Ramos (cell line): ENCODE data around the gene DCHS2.

Source experiments
- in situ Hi-C: fragments of 300-500 bp; cut with MboI; formaldehyde crosslinking; loops from one replicate; pipeline ENCODE4 v1.14.3; 2022; ENCODE audit warnings: low sequenced_read_pairs; ENCODE audit not compliant: unreplicated experiment

Gene DCHS2

GRCh38 chr4:154456889-154457288, 34.7 kb downstream of the DCHS2 start:
- in situ Hi-C loops, result no loop called here

GRCh38 chr4:154456240-154456639, 35.4 kb downstream of the DCHS2 start:
- in situ Hi-C loops, result no loop called here

DNA sequence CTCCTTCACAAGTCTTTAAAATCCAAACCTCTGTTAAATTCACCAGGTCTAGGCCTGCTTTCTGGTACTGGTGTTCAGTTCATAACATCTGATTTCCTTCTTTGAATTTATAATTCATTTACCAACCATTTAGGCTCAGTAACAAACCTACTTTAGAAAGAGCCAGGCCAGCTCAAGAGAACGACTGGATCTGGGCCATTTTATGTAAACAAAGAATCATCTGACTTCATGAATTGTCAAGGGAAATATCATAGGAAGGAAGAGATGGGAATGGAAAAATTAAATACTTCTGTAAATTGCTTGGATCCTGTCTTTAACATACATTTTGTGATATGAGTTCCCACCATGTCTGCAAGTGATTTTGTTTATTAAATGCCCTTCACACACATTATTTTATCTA, 36.5 kb downstream of the DCHS2 start:
- in situ Hi-C loops, result no loop called here

DNA sequence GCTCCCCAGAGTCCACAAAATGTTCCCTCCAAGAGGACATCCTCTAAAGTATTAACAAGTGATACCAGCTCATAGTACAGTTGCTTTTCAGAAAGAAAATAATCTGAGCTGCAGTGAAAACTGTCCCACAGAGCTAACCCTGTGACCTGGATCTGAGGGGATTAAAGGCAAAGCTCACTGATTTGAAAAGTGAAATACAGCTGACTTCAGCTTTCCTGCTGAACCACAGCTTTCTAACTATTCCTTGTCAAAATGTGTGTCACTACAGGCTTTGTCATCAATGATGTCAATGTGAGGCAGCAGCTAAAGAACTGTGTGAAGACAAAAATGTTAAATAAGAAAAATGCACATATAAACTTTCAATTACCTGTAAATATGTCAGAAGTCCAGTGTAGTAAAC, 36.9 kb downstream of the DCHS2 start:
- in situ Hi-C loops, result no loop called here

- in situ Hi-C loops, result no loop called here
Measured at GRCh38 chr4:154452798-154453346, 38.7 kb downstream of the DCHS2 start.

DNA sequence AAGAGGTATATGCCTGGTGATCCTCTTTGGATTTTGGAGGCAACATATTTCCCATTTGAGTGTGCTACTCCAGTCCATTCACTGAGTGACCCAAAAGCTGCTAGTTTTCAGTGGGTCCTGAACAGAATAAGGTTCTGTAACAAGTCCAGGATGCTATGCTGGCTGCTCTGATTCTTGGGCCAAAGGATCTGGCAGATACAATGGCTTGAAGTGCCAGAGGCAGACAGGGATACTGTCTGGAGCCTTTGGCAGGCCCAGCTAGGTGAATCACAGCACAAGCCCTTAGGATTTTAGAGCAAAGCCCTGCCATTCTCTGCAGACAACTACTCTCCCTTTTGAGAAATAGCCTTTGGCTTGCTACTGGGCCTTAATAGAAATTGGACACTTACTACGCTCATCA, 40.6 kb downstream of the DCHS2 start:
- in situ Hi-C loops, result no loop called here

DNA sequence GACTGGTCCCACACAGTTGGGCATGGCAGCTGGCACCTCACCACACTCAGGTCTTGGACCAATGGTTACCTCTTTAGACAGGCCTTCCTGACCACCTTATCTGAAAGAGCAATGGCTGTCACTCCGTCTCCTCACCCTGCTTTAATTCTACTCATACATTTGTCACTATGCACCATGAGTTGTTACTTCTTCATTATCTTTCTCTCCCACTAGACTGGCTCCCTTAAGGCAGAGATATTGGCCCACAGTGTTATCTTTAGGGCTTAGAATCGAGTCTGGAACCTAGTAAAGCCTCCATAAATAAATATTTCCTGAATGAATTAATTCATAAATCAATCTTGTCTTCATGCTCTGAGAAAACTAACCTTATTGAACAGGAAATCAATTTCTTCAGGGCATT, 46.6 kb downstream of the DCHS2 start:
- in situ Hi-C loops, result no loop called here

DNA sequence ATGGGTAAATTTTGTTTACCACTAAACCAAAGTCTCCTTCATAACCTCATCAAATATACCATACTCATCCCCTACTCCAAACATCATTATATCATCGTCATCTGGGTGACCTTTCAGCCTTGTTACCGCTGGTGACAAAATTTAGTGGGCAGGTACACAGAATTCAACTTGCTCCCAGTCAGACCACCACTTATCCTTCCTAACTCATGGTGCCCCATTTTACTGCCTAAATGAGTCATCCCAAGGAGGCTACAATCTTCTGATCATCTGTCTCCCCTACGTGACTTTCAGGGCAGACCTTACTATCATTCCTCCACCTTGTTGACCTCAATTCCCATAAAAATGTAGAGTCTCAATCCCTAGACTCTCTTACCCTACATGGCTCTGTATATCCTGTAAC, 49.6 kb downstream of the DCHS2 start:
- in situ Hi-C loops, result no loop called here

DNA sequence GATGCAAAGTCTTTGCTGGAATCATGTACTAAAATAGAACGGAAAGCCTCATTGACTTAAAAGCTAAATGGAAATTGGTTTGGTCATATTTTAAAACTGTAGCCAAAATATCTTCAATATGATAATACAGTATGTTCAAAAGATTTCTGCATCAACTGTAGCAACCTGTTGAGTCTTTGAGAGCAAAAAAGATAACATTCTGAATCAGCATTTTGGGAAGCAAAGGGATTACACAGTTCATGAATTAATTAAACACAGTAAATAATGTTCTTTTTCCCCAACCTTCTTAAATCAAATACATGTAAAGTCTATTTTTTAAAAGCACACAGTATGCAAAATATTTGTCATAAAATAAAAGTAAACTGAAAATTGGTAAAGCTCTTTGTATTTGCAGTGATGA, 50.5 kb downstream of the DCHS2 start:
- in situ Hi-C loops, result no loop called here

- in situ Hi-C loops, result no loop called here
Measured at GRCh38 chr4:154439224-154439623, 52.4 kb downstream of the DCHS2 start.

- in situ Hi-C loops, result no loop called here
Measured at GRCh38 chr4:154435895-154436294, 55.7 kb downstream of the DCHS2 start.

GRCh38 chr4:154433543-154433942, 58.1 kb downstream of the DCHS2 start:
- in situ Hi-C loops, result no loop called here

GRCh38 chr4:154429176-154429575, 62.4 kb downstream of the DCHS2 start:
- in situ Hi-C loops, result no loop called here

DNA sequence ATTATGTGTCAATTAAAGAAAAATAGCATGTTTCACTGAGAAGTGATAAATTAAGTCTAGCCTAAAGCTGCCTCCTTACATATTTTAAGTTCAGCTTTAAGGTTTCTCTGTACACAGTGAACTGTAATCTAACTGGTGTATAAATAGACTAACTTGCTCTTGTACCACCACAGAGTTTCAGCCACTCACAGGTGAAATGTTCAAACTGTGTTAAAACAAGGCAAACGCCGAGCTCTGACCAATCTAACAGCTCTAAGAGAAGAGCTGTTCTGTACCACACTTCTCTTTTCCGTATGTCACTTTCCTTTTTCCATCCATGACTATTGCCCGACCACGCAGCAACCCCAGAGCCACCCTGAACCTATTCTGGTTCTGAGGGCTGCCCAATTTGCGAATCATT, 64.5 kb downstream of the DCHS2 start:
- in situ Hi-C loops, result no loop called here

- in situ Hi-C loops, result no loop called here
Measured at GRCh38 chr4:154425514-154425913, 66.1 kb downstream of the DCHS2 start.

- in situ Hi-C loops, result no loop called here
Measured at GRCh38 chr4:154424810-154425484, 66.7 kb downstream of the DCHS2 start.

DNA sequence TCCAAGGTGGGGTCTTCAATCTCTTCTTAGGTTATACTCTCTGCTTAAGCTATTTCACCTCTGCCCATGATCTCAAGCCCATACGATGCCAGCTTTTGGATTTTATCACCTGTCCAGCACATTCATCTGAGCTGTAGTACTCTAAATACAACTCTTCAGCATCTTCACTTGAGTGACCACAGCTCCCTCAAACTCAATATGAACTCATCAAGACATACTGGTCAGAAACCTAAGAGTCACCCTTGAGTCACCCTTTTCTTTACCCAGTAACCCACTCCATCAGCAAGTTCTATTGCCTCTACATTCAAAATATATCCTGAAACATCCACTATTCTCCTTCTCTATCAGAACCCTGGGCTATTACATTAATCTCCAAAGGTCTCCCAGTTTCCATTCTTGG, 69.4 kb downstream of the DCHS2 start:
- in situ Hi-C loops, result no loop called here

- in situ Hi-C loops, result no loop called here
Measured at GRCh38 chr4:154421618-154422017, 70.0 kb downstream of the DCHS2 start.

- in situ Hi-C loops, result no loop called here
Measured at GRCh38 chr4:154417373-154417673, 74.3 kb downstream of the DCHS2 start.

GRCh38 chr4:154416190-154416547, 75.4 kb downstream of the DCHS2 start:
- in situ Hi-C loops, result no loop called here

DNA sequence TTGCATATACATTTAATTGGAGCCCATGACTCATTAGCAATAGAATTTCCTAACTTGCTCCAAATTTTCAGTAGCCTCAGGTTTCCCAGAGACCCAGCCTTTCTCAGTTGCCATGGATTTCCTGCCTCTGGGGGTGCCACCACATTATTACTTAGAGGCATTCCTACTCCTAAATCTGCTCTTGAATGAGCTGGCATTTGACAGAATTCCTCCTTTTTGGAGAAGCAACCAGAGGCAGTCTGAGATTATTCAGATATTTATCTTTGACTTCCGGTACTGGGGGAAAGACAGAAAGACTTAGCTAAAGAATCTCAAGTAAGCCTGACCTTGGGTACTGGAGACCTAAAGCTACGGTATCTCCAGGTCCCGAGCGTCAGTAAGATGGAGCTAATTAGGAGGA, 76.3 kb downstream of the DCHS2 start:
- in situ Hi-C loops, result no loop called here

DNA sequence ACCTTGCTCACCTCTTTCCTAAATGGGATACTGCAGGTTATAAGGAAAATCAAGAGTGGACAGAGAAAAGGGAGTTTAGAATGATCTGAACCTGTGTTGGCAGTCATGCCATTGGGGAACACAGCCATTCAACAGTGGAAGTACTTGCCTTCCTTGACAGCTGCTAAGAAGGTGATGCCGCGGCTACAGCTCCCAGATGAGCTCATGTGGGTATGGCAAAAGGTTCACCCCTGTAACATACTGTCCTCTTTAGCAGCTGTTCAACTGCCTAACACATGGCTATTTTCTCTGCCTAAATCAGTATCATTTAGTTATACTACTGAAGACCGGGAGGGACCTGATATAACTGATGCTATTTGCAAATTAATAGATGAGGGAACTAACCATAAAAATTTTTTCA, 76.8 kb downstream of the DCHS2 start:
- in situ Hi-C loops, result no loop called here

- in situ Hi-C loops, result no loop called here
Measured at GRCh38 chr4:154414371-154414770, 77.2 kb downstream of the DCHS2 start.
